Activated CD4-positive, alpha-beta T cell treated with anti-CD3 and anti-CD28 coated beads, Interleukin-2, amount 10 ng/mL, durations not matched to agents 24 days and 14 days (primary cell): ENCODE data around the gene MAP1S. TPM values are rescaled to one million over a fixed set of nuclear protein-coding genes. Genes with fewer than 3 reads are reported as not detected.

Source experiments
- DNase-seq: peaks from one replicate; pipeline ENCODE4 v3.0.0; 2022
- H3K27ac Mint-ChIP-seq: one replicate; pipeline ENCODE4 v1.8.0; 2022; ENCODE audit warnings: mild to moderate bottlenecking, mixed read lengths
- H3K27me3 Mint-ChIP-seq: one replicate; pipeline ENCODE4 v1.8.0; 2022; ENCODE audit warnings: mixed read lengths
- H3K36me3 Mint-ChIP-seq: one replicate; pipeline ENCODE4 v1.8.0; 2022; ENCODE audit warnings: low read depth, mild to moderate bottlenecking, mixed read lengths
- H3K4me1 Mint-ChIP-seq: one replicate; pipeline ENCODE4 v1.8.0; 2021; ENCODE audit warnings: mixed read lengths
- H3K4me3 Mint-ChIP-seq: one replicate; pipeline ENCODE4 v1.8.0; 2022; ENCODE audit warnings: mild to moderate bottlenecking, moderate library complexity, mixed read lengths
- H3K9me3 Mint-ChIP-seq: one replicate; pipeline ENCODE4 v1.8.0; 2021; ENCODE audit warnings: mixed read lengths
- intact Hi-C: fragments of 100-400 bp; cut with micrococcal nuclease; formaldehyde crosslinking; loops from one replicate; pipeline ENCODE4 v1.15.1; 2023
- total RNA-seq: library from RNA; stranded (reverse); gene quantifications from 2 replicates; pipeline ENCODE4 v1.2.3, GENCODE V29; 2022

The MAP1S gene
- total RNA-seq, 1 donor from 2014 or later = 70.3 TPM

GRCh38 chr19:17754634-17755442 is 35.6 kb downstream of the MAP1S start:
- Mint-ChIP-seq H3K4me1 (peaks cover 39% of the 10 kb centered on the region), H3K36me3 (peaks cover 50% of the 10 kb centered on the region), H3K9me3 (no peaks in the 10 kb centered on the region), H3K27ac (peak overlapping the region; percentile 85), H3K4me3 (peak overlapping the region; percentile 16), H3K27me3 (no peaks in the 10 kb centered on the region)
- DNase-seq = no peak
- intact Hi-C loops = no loop called here

DNA sequence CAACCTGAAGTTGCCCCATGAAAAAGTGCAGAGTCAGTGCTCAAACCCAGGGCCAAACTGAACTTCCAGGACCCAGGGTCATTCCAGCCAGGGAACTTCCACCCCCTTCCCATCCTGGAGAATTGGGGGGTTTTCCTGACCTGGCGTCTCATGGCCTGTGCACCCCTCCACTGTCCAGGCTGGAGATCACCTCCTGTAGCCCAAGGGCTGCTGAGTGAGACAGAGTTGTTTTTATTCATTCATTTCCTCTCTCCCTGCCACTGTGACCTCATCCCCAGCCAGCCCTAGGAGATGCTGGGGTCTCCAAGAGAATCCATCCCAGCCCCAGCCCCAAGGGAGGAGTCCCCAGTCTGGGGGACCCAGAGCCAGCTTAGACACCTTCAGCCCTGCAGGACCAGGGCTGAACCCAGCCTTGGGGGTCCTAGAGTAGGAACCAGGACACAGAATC is 36.2 kb downstream of the MAP1S start:
- Mint-ChIP-seq H3K4me3 (no peak overlapping the region), H3K4me1 (peaks cover 36% of the 10 kb centered on the region), H3K36me3 (peaks cover 54% of the 10 kb centered on the region), H3K27me3 (no peaks in the 10 kb centered on the region), H3K27ac (peak overlapping the region; percentile 37), H3K9me3 (no peaks in the 10 kb centered on the region)
- intact Hi-C loops = no loop called here
- no peak for DNase-seq

DNA sequence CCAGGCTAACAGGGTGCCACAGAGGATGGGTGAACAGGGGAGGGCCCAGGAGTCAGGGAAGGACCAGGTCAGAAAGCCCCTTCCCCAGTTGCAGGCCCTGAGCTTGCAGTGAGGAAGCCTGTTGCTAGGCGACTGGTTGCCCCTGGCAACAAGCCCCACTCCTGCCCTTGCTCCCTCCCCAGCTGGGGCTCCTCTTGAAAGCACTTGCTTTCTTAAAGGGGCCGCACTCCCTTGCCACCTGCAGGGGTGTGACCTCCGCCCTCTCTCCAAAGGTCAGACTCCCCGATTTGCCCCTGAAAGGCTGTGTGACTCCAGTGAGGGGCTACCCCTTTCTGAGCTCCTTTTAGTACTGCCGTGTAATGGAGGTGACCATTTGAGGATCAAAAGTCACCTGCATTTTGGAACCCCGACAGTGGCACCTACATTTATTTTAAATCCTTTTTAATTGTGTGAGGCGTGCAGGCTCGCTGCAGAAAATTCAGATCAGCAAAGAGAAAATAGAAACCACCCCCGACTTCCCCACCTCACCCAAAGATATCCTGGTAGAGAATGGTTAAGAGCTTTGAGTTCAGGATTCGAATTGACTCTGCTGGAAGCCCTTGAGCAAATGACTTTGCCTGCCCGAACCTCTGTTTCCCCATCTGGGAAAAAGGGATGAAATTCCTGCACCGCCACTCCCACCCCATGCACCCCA is 36.8 kb downstream of the MAP1S start:
- no peak overlapping the region for H3K4me3 Mint-ChIP-seq
- intact Hi-C loops = no loop called here
- peaks cover 39% of the 10 kb centered on the region for H3K4me1 Mint-ChIP-seq
- H3K9me3 Mint-ChIP-seq = no peaks in the 10 kb centered on the region
- peak overlapping the region; percentile 37 for H3K27ac Mint-ChIP-seq
- peaks cover 61% of the 10 kb centered on the region for H3K36me3 Mint-ChIP-seq
- H3K27me3 Mint-ChIP-seq = no peaks in the 10 kb centered on the region
- DNase-seq = peak; percentile 80

DNA sequence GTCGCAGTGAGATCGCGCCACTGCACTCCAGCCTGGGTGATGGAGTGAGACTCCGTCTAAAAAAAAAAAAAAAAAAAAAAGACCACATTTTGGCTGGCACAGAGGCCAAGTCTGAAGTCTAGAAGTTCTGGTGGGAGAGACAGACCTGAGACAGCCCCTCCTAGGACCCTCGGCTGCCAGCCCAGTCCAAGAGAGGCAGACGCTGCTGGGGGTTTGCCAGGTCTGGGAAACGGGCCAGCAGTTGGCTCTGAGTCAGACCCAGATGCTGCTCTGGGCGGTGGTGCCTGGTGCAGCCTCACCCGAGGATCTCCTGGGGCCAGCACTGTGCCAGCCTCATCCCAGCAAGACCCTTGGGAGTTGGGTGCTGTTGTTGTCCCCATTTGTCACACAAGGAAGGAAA is 37.8 kb downstream of the MAP1S start:
- H3K36me3 Mint-ChIP-seq = peaks cover 59% of the 10 kb centered on the region
- no peak overlapping the region for H3K27ac Mint-ChIP-seq
- H3K27me3 Mint-ChIP-seq = no peaks in the 10 kb centered on the region
- no peak overlapping the region for H3K4me3 Mint-ChIP-seq
- intact Hi-C loops = no loop called here
- no peak for DNase-seq
- H3K9me3 Mint-ChIP-seq = no peaks in the 10 kb centered on the region
- H3K4me1 Mint-ChIP-seq = peaks cover 35% of the 10 kb centered on the region

DNA sequence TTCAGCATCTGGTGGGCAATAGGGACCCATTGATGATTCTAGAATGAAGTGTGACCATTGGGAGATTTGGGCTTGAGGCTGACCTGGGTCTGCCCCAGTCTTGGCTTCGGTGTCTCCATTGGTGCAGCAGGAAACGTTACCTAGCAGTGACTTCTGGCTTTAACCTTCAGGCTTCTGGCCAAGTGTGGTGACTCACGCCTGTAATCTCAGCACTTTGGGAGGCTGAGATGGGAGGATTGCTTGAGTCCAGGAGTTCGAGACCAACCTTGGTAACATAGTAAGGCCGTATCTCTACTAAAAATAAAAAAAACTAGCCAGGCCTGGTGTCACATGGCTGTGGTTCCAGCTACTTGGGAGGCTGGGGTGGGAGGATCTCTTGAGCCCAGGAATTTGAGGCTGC is 39.2 kb downstream of the MAP1S start:
- H3K36me3 Mint-ChIP-seq = peaks cover 66% of the 10 kb centered on the region
- intact Hi-C loops = no loop called here
- H3K4me3 Mint-ChIP-seq = no peak overlapping the region
- DNase-seq = no peak
- H3K4me1 Mint-ChIP-seq = peaks cover 36% of the 10 kb centered on the region
- no peaks in the 10 kb centered on the region for H3K27me3 Mint-ChIP-seq
- H3K27ac Mint-ChIP-seq = no peak overlapping the region
- H3K9me3 Mint-ChIP-seq = no peaks in the 10 kb centered on the region

DNA sequence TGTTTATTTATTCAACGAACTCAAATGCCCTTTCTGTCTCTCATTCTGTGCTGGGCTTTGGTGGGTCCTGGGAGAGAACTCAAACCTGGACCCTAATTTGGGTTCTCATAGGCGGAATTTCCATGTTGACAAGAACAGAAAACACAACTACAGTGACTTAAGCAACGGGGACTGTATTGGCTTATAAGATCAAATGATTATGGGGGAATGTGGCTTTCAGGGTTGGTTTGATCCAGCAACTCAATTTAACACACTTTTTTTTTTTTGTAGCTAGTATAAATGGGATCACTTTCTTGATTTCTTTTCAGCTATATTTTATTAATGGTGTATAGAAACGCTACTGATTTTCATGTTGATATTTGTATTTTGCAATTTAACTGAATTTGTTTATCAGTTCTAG is 41.9 kb downstream of the MAP1S start:
- no peak overlapping the region for H3K4me3 Mint-ChIP-seq
- H3K27ac Mint-ChIP-seq = no peak overlapping the region
- H3K4me1 Mint-ChIP-seq = peaks cover 20% of the 10 kb centered on the region

DNA sequence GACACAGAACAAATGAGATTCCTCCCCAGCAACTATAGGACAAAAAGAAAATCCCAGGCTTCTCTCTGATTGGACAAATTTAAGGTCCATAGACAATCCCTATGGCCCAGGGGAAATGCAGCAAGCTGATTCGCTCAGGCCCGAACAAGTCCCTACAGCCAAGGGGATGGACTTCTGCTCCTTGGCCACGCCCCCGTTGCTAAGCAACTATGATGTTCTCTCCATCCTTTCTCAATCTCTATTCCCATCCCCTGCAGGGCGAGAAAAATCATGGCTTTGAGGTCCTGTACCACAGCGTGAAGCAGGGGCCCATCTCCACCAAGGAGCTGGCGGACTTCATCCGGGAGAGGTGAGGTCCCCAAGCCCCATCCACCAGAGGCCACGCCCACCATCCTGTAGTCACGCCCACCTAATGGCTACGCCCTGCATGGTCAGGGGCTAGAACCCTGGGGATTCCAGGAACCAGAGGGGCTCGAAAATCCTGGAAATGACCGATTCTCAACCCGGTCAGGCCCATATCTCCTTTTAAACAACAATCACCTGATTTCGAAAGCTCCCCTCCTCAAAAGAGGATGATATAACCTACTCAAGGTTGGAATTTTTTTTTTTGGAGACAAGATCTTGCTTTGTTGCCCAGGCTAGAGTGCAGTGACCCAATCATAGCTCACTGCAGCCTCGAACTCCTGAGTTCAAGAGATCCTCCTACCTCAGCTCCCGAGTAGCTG is 43.4 kb downstream of the MAP1S start:
- DNase-seq = peak; percentile 71
- H3K27me3 Mint-ChIP-seq = no peaks in the 10 kb centered on the region
- H3K4me1 Mint-ChIP-seq = peaks cover 18% of the 10 kb centered on the region
- no peak overlapping the region for H3K4me3 Mint-ChIP-seq
- H3K27ac Mint-ChIP-seq = no peak overlapping the region
- no peaks in the 10 kb centered on the region for H3K9me3 Mint-ChIP-seq
- intact Hi-C loops = no loop called here
- peaks cover 66% of the 10 kb centered on the region for H3K36me3 Mint-ChIP-seq

More for the DNA sequence above, 41.9 kb downstream of the MAP1S start:
- intact Hi-C loops = no loop called here
- DNase-seq = no peak
- Mint-ChIP-seq H3K9me3 (no peaks in the 10 kb centered on the region), H3K36me3 (peaks cover 71% of the 10 kb centered on the region), H3K27me3 (no peaks in the 10 kb centered on the region)

- no peaks in the 10 kb centered on the region for H3K27me3 Mint-ChIP-seq
- H3K9me3 Mint-ChIP-seq = no peaks in the 10 kb centered on the region
- H3K4me3 Mint-ChIP-seq = no peak overlapping the region
- intact Hi-C loops = no loop called here
- DNase-seq = no peak
- no peak overlapping the region for H3K27ac Mint-ChIP-seq
- peaks cover 15% of the 10 kb centered on the region for H3K4me1 Mint-ChIP-seq
- H3K36me3 Mint-ChIP-seq = peaks cover 64% of the 10 kb centered on the region
These were observed 45.1 kb downstream of the MAP1S start for GRCh38 chr19:17764348-17764747.

GRCh38 chr19:17765069-17765618 is 45.9 kb downstream of the MAP1S start:
- Mint-ChIP-seq H3K9me3 (no peaks in the 10 kb centered on the region), H3K4me3 (no peak overlapping the region), H3K27ac (no peak overlapping the region), H3K36me3 (peaks cover 62% of the 10 kb centered on the region), H3K27me3 (no peaks in the 10 kb centered on the region), H3K4me1 (peaks cover 14% of the 10 kb centered on the region)
- intact Hi-C loops = no loop called here
- DNase-seq = no peak

GRCh38 chr19:17766543-17767131 is 47.4 kb downstream of the MAP1S start:
- H3K4me1 Mint-ChIP-seq = peaks cover 9% of the 10 kb centered on the region
- no peaks in the 10 kb centered on the region for H3K27me3 Mint-ChIP-seq
- no peak overlapping the region for H3K4me3 Mint-ChIP-seq
- intact Hi-C loops = loop anchor here (1.0 kb wide), 1 partner anchor 62 kb away; no protein-coding TSS in a partner anchor
- H3K36me3 Mint-ChIP-seq = peaks cover 56% of the 10 kb centered on the region
- no peak overlapping the region for H3K27ac Mint-ChIP-seq
- no peaks in the 10 kb centered on the region for H3K9me3 Mint-ChIP-seq
- peak; percentile 88 for DNase-seq

DNA sequence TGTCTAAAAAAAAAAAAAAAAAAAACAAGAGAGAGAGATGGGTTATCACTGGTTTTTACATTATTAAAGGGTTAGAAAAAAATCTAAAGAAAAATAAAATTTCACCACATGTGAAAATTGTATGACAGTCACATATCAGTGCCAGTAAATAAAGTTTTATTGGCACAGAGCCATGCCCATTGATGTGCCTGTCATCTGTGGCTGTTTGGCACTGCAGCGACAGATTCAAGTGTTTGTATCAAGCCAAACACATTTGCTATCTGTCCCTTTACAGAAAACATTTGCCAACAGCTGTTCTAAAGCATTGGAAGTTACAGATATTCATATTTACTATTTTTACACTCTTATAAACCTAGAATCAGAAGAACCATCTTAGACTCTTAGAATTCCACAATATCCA is 48.3 kb downstream of the MAP1S start:
- no peak overlapping the region for H3K27ac Mint-ChIP-seq
- H3K4me1 Mint-ChIP-seq = peaks cover 5% of the 10 kb centered on the region
- no peaks in the 10 kb centered on the region for H3K9me3 Mint-ChIP-seq
- no peaks in the 10 kb centered on the region for H3K27me3 Mint-ChIP-seq
- no peak for DNase-seq
- peaks cover 61% of the 10 kb centered on the region for H3K36me3 Mint-ChIP-seq
- intact Hi-C loops = no loop called here
- no peak overlapping the region for H3K4me3 Mint-ChIP-seq

DNA sequence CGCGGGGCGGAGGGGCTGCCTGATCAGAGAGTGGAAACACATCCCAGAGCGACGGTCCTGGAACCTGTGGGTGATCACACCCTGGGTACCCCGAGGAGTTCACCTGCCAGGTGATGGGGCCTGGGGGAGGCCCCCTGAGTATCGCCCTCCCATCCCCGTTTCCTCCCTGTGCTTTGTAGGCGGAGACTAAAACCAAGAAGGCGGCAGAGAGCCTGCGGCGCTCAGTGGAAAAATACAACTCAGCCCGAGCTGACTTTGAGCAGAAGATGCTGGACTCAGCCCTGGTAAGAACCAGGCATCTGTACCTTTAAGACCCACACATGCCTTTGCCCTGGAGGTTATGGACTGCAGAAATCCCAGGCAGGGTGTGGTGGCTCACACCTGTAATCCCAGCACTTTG is 51.3 kb downstream of the MAP1S start:
- H3K36me3 Mint-ChIP-seq = peaks cover 63% of the 10 kb centered on the region
- no peak for DNase-seq
- no peaks in the 10 kb centered on the region for H3K27me3 Mint-ChIP-seq
- no peak overlapping the region for H3K4me3 Mint-ChIP-seq
- no peak overlapping the region for H3K27ac Mint-ChIP-seq
- intact Hi-C loops = no loop called here
- H3K4me1 Mint-ChIP-seq = peaks cover 6% of the 10 kb centered on the region
- H3K9me3 Mint-ChIP-seq = no peaks in the 10 kb centered on the region

- H3K27ac Mint-ChIP-seq = no peak overlapping the region
- intact Hi-C loops = no loop called here
These were observed 52.9 kb downstream of the MAP1S start for GRCh38 chr19:17772172-17772571.

More at GRCh38 chr19:17772172-17772571, 52.9 kb downstream of the MAP1S start:
- H3K4me1 Mint-ChIP-seq = peaks cover 6% of the 10 kb centered on the region
- H3K36me3 Mint-ChIP-seq = peaks cover 62% of the 10 kb centered on the region
- no peak overlapping the region for H3K4me3 Mint-ChIP-seq
- no peaks in the 10 kb centered on the region for H3K27me3 Mint-ChIP-seq
- no peaks in the 10 kb centered on the region for H3K9me3 Mint-ChIP-seq
- DNase-seq = no peak
